ENCODE data around the gene TGFBR1.

Gene TGFBR1

GRCh38 chr9:99172124-99173091 is 67.5 kb downstream of the TGFBR1 start:
- DNase-seq: no peak

GRCh38 chr9:99173570-99174504 is 68.9 kb downstream of the TGFBR1 start:
- DNase-seq: no peak

- no peak for DNase-seq
Measured at GRCh38 chr9:99176527-99177013, 71.7 kb downstream of the TGFBR1 start.

GRCh38 chr9:99177576-99178366 is 72.9 kb downstream of the TGFBR1 start:
- DNase-seq: no peak

GRCh38 chr9:99178912-99179872 is 74.3 kb downstream of the TGFBR1 start:
- no peak for DNase-seq

GRCh38 chr9:99180199-99180598 is 75.3 kb downstream of the TGFBR1 start:
- DNase-seq: no peak

GRCh38 chr9:99180662-99181061 is 75.7 kb downstream of the TGFBR1 start:
- no peak for DNase-seq

- no peak for DNase-seq
Measured at GRCh38 chr9:99181206-99181605, 76.3 kb downstream of the TGFBR1 start.

GRCh38 chr9:99181621-99182020 is 76.7 kb downstream of the TGFBR1 start:
- DNase-seq: no peak

GRCh38 chr9:99182356-99182755 is 77.4 kb downstream of the TGFBR1 start:
- DNase-seq: no peak

- no peak for DNase-seq
Measured at GRCh38 chr9:99183616-99184015, 78.7 kb downstream of the TGFBR1 start.

GRCh38 chr9:99184110-99184474 is 79.2 kb downstream of the TGFBR1 start:
- peak; percentile 54 for DNase-seq

GRCh38 chr9:99184475-99185347 is 79.8 kb downstream of the TGFBR1 start:
- peak; percentile 91 for DNase-seq

- DNase-seq: no peak
Measured at GRCh38 chr9:99185348-99185632, 80.4 kb downstream of the TGFBR1 start.

GRCh38 chr9:99185934-99186333 is 81.0 kb downstream of the TGFBR1 start:
- no peak for DNase-seq

GRCh38 chr9:99187311-99187710 is 82.4 kb downstream of the TGFBR1 start:
- no peak for DNase-seq

GRCh38 chr9:99189186-99189585 is 84.3 kb downstream of the TGFBR1 start:
- no peak for DNase-seq

- no peak for DNase-seq
Measured at GRCh38 chr9:99189887-99190596, 85.1 kb downstream of the TGFBR1 start.

- no peak for DNase-seq
Measured at GRCh38 chr9:99190597-99191283, 85.8 kb downstream of the TGFBR1 start.
